Measurements from ENCODE around the gene COG5. TPM values are rescaled to one million over a fixed set of nuclear protein-coding genes. Genes with fewer than 3 reads are reported as not detected.

The COG5 gene
- total RNA-seq, 1 donor from 2014 or later = 55.2 TPM

- TF ChIP-seq POLR2A (IDR thresholded peaks at IDR 0.05) (no peak), CTCF (IDR thresholded peaks at IDR 0.05) (no peak), POLR2AphosphoS5 (IDR thresholded peaks at IDR 0.05; ENCODE audit: insufficient read depth in 1 of 2, low read depth in 1 of 2) (no peak)
- Histone ChIP-seq H3K27ac (no peak overlapping the region), H3K9me3 (no peaks in the 10 kb centered on the region), H3K36me3 (no peaks in the 10 kb centered on the region), H3K4me3 (no peak overlapping the region), H3K27me3 (no peaks in the 10 kb centered on the region), H3K4me1 (no peaks in the 10 kb centered on the region)
- DNase-seq (ENCODE audit: extremely low spot score in 2 of 2) = no peak
- intact Hi-C loops (cut with DNase I) = no loop called here
These were observed 299.0 kb downstream of the COG5 start for GRCh38 chr7:107264723-107265122.

- H3K27me3 ChIP-seq = no peaks in the 10 kb centered on the region
- no peak overlapping the region for H3K4me3 ChIP-seq
- H3K36me3 ChIP-seq = no peaks in the 10 kb centered on the region
- no peaks in the 10 kb centered on the region for H3K4me1 ChIP-seq
- H3K9me3 ChIP-seq = no peaks in the 10 kb centered on the region
- intact Hi-C loops (cut with DNase I) = no loop called here
- H3K27ac ChIP-seq = no peak overlapping the region
- TF ChIP-seq CTCF (IDR thresholded peaks at IDR 0.05) (no peak), POLR2AphosphoS5 (IDR thresholded peaks at IDR 0.05; ENCODE audit: insufficient read depth in 1 of 2, low read depth in 1 of 2) (no peak), POLR2A (IDR thresholded peaks at IDR 0.05) (no peak)
- DNase-seq (ENCODE audit: extremely low spot score in 2 of 2) = no peak
These were observed 300.9 kb downstream of the COG5 start for GRCh38 chr7:107262857-107263256.

GRCh38 chr7:107258737-107259136, 305.0 kb downstream of the COG5 start:
- intact Hi-C loops (cut with DNase I) = no loop called here
- H3K36me3 ChIP-seq = no peaks in the 10 kb centered on the region
- DNase-seq (ENCODE audit: extremely low spot score in 2 of 2) = no peak
- H3K9me3 ChIP-seq = no peaks in the 10 kb centered on the region
- no peak overlapping the region for H3K27ac ChIP-seq
- TF ChIP-seq POLR2A (IDR thresholded peaks at IDR 0.05) (no peak), POLR2AphosphoS5 (IDR thresholded peaks at IDR 0.05; ENCODE audit: insufficient read depth in 1 of 2, low read depth in 1 of 2) (no peak), CTCF (IDR thresholded peaks at IDR 0.05) (no peak)
- H3K27me3 ChIP-seq = no peaks in the 10 kb centered on the region
- H3K4me3 ChIP-seq = no peak overlapping the region
- no peaks in the 10 kb centered on the region for H3K4me1 ChIP-seq

- Histone ChIP-seq H3K4me3 (no peak overlapping the region), H3K36me3 (no peaks in the 10 kb centered on the region), H3K9me3 (no peaks in the 10 kb centered on the region), H3K27me3 (no peaks in the 10 kb centered on the region), H3K4me1 (no peaks in the 10 kb centered on the region), H3K27ac (no peak overlapping the region)
- DNase-seq (ENCODE audit: extremely low spot score in 2 of 2) = no peak
- TF ChIP-seq POLR2A (IDR thresholded peaks at IDR 0.05) = no peak
- TF ChIP-seq CTCF (IDR thresholded peaks at IDR 0.05) = no peak
- TF ChIP-seq POLR2AphosphoS5 (IDR thresholded peaks at IDR 0.05; ENCODE audit: insufficient read depth in 1 of 2, low read depth in 1 of 2) = no peak
- intact Hi-C loops (cut with DNase I) = no loop called here
These were observed 308.1 kb downstream of the COG5 start for GRCh38 chr7:107255602-107256001.

- intact Hi-C loops (cut with DNase I) = no loop called here
- TF ChIP-seq POLR2AphosphoS5 (IDR thresholded peaks at IDR 0.05; ENCODE audit: insufficient read depth in 1 of 2, low read depth in 1 of 2) = no peak
- TF ChIP-seq CTCF (IDR thresholded peaks at IDR 0.05) = no peak
- TF ChIP-seq POLR2A (IDR thresholded peaks at IDR 0.05) = no peak
- no peaks in the 10 kb centered on the region for H3K9me3 ChIP-seq
- H3K27ac ChIP-seq = no peak overlapping the region
- no peaks in the 10 kb centered on the region for H3K27me3 ChIP-seq
- H3K4me1 ChIP-seq = no peaks in the 10 kb centered on the region
- no peak overlapping the region for H3K4me3 ChIP-seq
- no peaks in the 10 kb centered on the region for H3K36me3 ChIP-seq
- no peak for DNase-seq (ENCODE audit: extremely low spot score in 2 of 2)
These were observed 309.2 kb downstream of the COG5 start for GRCh38 chr7:107254398-107254985.
